K562 (cell line): ENCODE data around the gene R3HDM2. TPM values are rescaled to one million over a fixed set of nuclear protein-coding genes. Genes with fewer than 3 reads are reported as not detected.

Source experiments
- CHD1 ChIP-seq: fragments of 200-600 bp; sonication (generic); IDR thresholded peaks from one replicate; pipeline ENCODE4 v1.6.1; 2012; ENCODE audit warnings: mild to moderate bottlenecking, moderate library complexity, low read length, inconsistent platforms
- DDX20 ChIP-seq: fragments of 450-650 bp; IDR thresholded peaks from 2 replicates; pipeline ENCODE4 v1.6.1; 2016; ENCODE audit warnings: missing genetic modification characterization, low read depth, mild to moderate bottlenecking, missing compliant biosample characterization, moderate library complexity
- EP400 ChIP-seq: fragments of 450-650 bp; IDR thresholded peaks from 2 replicates; pipeline ENCODE4 v1.6.1; 2017; ENCODE audit warnings: antibody characterized with exemption, mild to moderate bottlenecking, moderate library complexity
- KDM5B ChIP-seq: fragments of 200-600 bp; sonication (generic); IDR thresholded peaks from 2 replicates; pipeline ENCODE4 v1.6.1; 2012; ENCODE audit warnings: low read depth, mild to moderate bottlenecking, moderate library complexity, low read length, control low read depth, inconsistent platforms; ENCODE audit not compliant: insufficient replicate concordance
- PATZ1 ChIP-seq: fragments of 250-450 bp; sonication (Bioruptor Pico); IDR thresholded peaks from 2 replicates; pipeline ENCODE4 v1.5.0; 2020; ENCODE audit warnings: mild to moderate bottlenecking, borderline replicate concordance
- POLR3G ChIP-seq: IDR thresholded peaks from 2 replicates; pipeline ENCODE4 v1.6.1; 2011; ENCODE audit not compliant: insufficient read length, insufficient replicate concordance; ENCODE audit errors: extremely low read depth
- RERE ChIP-seq: sonication (generic); formaldehyde crosslinking; IDR thresholded peaks from 2 replicates; pipeline ENCODE4 v1.8.0; 2023; ENCODE audit warnings: missing genetic modification reagents, mild to moderate bottlenecking, borderline replicate concordance
- ZNF217 ChIP-seq: sonication (generic); formaldehyde crosslinking; IDR thresholded peaks from 2 replicates; pipeline ENCODE4 v1.8.0; 2022; ENCODE audit warnings: mild to moderate bottlenecking, missing genetic modification reagents
- ZNF24 ChIP-seq: fragments of 450-650 bp; IDR thresholded peaks from 2 replicates; pipeline ENCODE4 v1.6.1; 2016
- polyA plus RNA-seq, 8 experiments: library from polyadenylated mRNA; depleted of rRNA in 4 of 8; stranded (reverse) in 5 of 8; unstranded in 3 of 8; fragments of >200 nt; fragmentation: Nextera tagmentation in 2 of 8; fragmentation: Illumina TruSeq in 1 of 8; extraction: Ambion mirVana in 2 of 8; extraction: Trizol in 1 of 8; gene quantifications; 2 replicates each; pipeline versions ENCODE4 v1.2.1 to v1.2.3, GENCODE V29; 2011 to 2014; ENCODE audit warnings: inconsistent platforms in 1 of 8, missing spikeins in 1 of 8
- total RNA-seq, 7 experiments: library from RNA; depleted of rRNA in 6 of 7; stranded (reverse); fragments of >200 nt in 6 of 7; fragmentation: Illumina TruSeq in 2 of 7; extraction: Trizol in 2 of 7; gene quantifications; 2 replicates each; pipeline versions ENCODE4 v1.2.1 to v1.2.3, GENCODE V29; 2011 to 2021; ENCODE audit warnings: low replicate concordance in 1 of 7
- TF ChIP-seq, protein P1 (sequence below): fragments of 250-450 bp; sonication (Bioruptor Pico); IDR thresholded peaks from 2 replicates; pipeline ENCODE4 v1.5.1; 2021; ENCODE audit warnings: mild to moderate bottlenecking

The R3HDM2 gene
- total and polyA plus RNA-seq, 9 of the 15 experiments (the other 6 are each of a cell fraction or from before 2014, with no cell fraction given) = 3.3 to 18.8 (median 9.0) TPM

GRCh38 chr12:57240066-57240921 lies 190.5 kb downstream of the R3HDM2 start (continued):
- TF ChIP-seq ZNF217 (CRISPR knock-in tag) = no peak
- no peak for TF ChIP-seq PATZ1 (CRISPR knock-in tag)
- no peak for TF ChIP-seq CHD1
- TF ChIP-seq, protein P1, sequence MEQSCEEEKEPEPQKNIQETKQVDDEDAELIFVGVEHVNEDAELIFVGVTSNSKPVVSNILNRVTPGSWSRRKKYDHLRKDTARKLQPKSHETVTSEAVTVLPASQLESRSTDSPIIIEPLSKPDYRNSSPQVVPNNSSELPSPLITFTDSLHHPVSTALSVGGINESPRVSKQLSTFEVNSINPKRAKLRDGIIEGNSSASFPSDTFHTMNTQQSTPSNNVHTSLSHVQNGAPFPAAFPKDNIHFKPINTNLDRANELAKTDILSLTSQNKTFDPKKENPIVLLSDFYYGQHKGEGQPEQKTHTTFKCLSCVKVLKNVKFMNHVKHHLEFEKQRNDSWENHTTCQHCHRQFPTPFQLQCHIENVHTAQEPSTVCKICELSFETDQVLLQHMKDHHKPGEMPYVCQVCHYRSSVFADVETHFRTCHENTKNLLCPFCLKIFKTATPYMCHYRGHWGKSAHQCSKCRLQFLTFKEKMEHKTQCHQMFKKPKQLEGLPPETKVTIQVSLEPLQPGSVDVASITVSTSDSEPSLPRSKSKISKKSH (CRISPR knock-in tag) = no peak
- TF ChIP-seq RERE (CRISPR knock-in tag) = no peak
- no peak for TF ChIP-seq DDX20 (tag)
- no peak for TF ChIP-seq KDM5B
- peak; percentile 84 for TF ChIP-seq EP400
- no peak for TF ChIP-seq ZNF24
- no peak for TF ChIP-seq POLR3G
